HepG2 (cell line): ENCODE data around the gene ADAMTS15. TPM values are rescaled to one million over a fixed set of nuclear protein-coding genes. Genes with fewer than 3 reads are reported as not detected.
A peak's percentile ranks its signal among the peaks of the same experiment; 100 is the strongest.

ENCODE experiments used
- ATAC-seq: fragments of 200-7000 bp; cut with Tn5 transposase; 3 replicates; pipeline ENCODE4 v1.9.1; 2020; ENCODE audit warnings: mild to moderate bottlenecking, moderate library complexity
- BruUV-seq: library from RNA; stranded (reverse); fragments of 400-500 nt; replicated peaks from 2 replicates; lab custom pipeline; 2021; lab: Mats Ljungman, UMichigan
- CTCF ChIA-PET: fragments of 300-600 bp; formaldehyde crosslinking; extraction: SDS; loops from one replicate; lab custom pipeline; 2021; ENCODE audit warnings: low total read pairs, inconsistent platforms, low intra/inter-chr PET ratio; lab: Yijun Ruan, JAX
- POLR2A ChIA-PET: fragments of 350-600 bp; sonication (Branson Sonifier 250); formaldehyde crosslinking; loops from one replicate; lab custom pipeline; 2020; ENCODE audit warnings: antibody characterized with exemption, inconsistent platforms; lab: Yijun Ruan, JAX
- DNase-seq: peaks from one replicate; pipeline ENCODE4 v3.0.0-alpha.2; 2015; ENCODE audit warnings: low spot score
- FAIRE-seq: peaks from 3 replicates; lab custom pipeline; 2011; peaks lifted over from hg19 to GRCh38; lab: Jason Lieb, UNC
- H2AFZ ChIP-seq: one replicate; pipeline ENCODE4 v1.6.1; 2011; ENCODE audit warnings: low read length, inconsistent platforms
- H3K27ac ChIP-seq: fragments of 300-600 bp; 3 replicates; pipeline ENCODE4 v1.8.0; 2011; ENCODE audit warnings: mixed run types, mild to moderate bottlenecking, mixed read lengths, low read length, inconsistent platforms; ENCODE audit not compliant: insufficient read depth; ENCODE audit errors: extremely low read length
- H3K27me3 ChIP-seq, 2 experiments: fragments of 200-600 bp in 1 of 2; 2 replicates in 1 of 2; 3 replicates in 1 of 2; pipeline versions ENCODE4 v1.6.0 to v1.8.0; 2011; ENCODE audit warnings: low read length in 2 of 2, mild to moderate bottlenecking in 2 of 2, moderate library complexity in 2 of 2, inconsistent platforms in 1 of 2; ENCODE audit not compliant: insufficient read depth in 2 of 2, control insufficient read depth in 1 of 2
- H3K36me3 ChIP-seq, 2 experiments: fragments of 200-600 bp in 1 of 2; replicated peaks in 1 of 2; 2 replicates in 1 of 2; 3 replicates in 1 of 2; pipeline versions ENCODE4 v1.5.1 to v1.8.0; 2011; ENCODE audit warnings: low read length in 2 of 2, inconsistent platforms in 1 of 2; ENCODE audit not compliant: insufficient read depth in 2 of 2, control insufficient read depth in 1 of 2
- H3K4me1 ChIP-seq: 2 replicates; pipeline ENCODE4 v1.5.1; 2012; ENCODE audit warnings: low read length, inconsistent platforms; ENCODE audit not compliant: insufficient read depth
- H3K4me2 ChIP-seq: 2 replicates; pipeline ENCODE4 v1.6.0; 2011; ENCODE audit warnings: low read depth, low read length, inconsistent platforms
- H3K4me3 ChIP-seq, 3 experiments: fragments of 200-600 bp in 1 of 3; sonication (generic), shearing (Covaris generic) in 1 of 3; replicated peaks in 1 of 3; 2 replicates each; pipeline ENCODE4 v1.5.1; 2011 to 2016; ENCODE audit warnings: low read length in 3 of 3, inconsistent platforms in 2 of 3, low read depth in 2 of 3, mild to moderate bottlenecking in 2 of 3, control low read depth in 1 of 3, mixed read lengths in 1 of 3; ENCODE audit not compliant: insufficient read depth in 1 of 3
- H3K79me2 ChIP-seq: one replicate; pipeline ENCODE4 v1.6.1; 2011; ENCODE audit warnings: low read length, inconsistent platforms; ENCODE audit not compliant: insufficient read depth
- H3K9ac ChIP-seq: 2 replicates; pipeline ENCODE4 v1.6.0; 2011; ENCODE audit warnings: mild to moderate bottlenecking, low read depth, low read length, inconsistent platforms; ENCODE audit not compliant: insufficient read depth
- H3K9me3 ChIP-seq: 2 replicates; pipeline ENCODE4 v1.5.1; 2012; ENCODE audit warnings: mild to moderate bottlenecking, low read length
- H4K20me1 ChIP-seq: 2 replicates; pipeline ENCODE4 v1.6.0; 2011; ENCODE audit warnings: inconsistent platforms, mild to moderate bottlenecking, low read length, moderate library complexity; ENCODE audit not compliant: insufficient read depth
- ATF7-NPFF ChIP-seq: sonication (generic); formaldehyde crosslinking; IDR thresholded peaks from 2 replicates; pipeline ENCODE4 v1.8.1; 2023; ENCODE audit warnings: mild to moderate bottlenecking, low read depth, missing genetic modification reagents, moderate library complexity
- CTCF ChIP-seq: sonication (generic); formaldehyde crosslinking; IDR thresholded peaks from 2 replicates; pipeline ENCODE4 v1.5.0; 2020; ENCODE audit warnings: mild to moderate bottlenecking, missing genetic modification reagents, moderate library complexity
- ISL2 ChIP-seq: sonication (generic); formaldehyde crosslinking; IDR thresholded peaks from 2 replicates; pipeline ENCODE4 v1.5.0; 2020; ENCODE audit warnings: missing genetic modification reagents
- MIXL1 ChIP-seq: IDR thresholded peaks from 2 replicates; pipeline ENCODE4 v1.6.1; 2016
- PCBP2 ChIP-seq: fragments of 200-400 bp; formaldehyde crosslinking; optimal IDR thresholded peaks from 2 replicates; pipeline ENCODE3; 2018; ENCODE audit warnings: low read length, low read depth; ENCODE audit not compliant: poor library complexity, severe bottlenecking
- PLRG1 ChIP-seq: fragments of 450-650 bp; conservative IDR thresholded peaks from 2 replicates; pipeline ENCODE4 v1.6.1; 2016
- PRDM4 ChIP-seq: sonication (generic); formaldehyde crosslinking; IDR thresholded peaks from 2 replicates; pipeline ENCODE4 v1.9.0; 2021; ENCODE audit warnings: missing genetic modification reagents, borderline replicate concordance
- RFX1 ChIP-seq: fragments of 450-650 bp; IDR thresholded peaks from 2 replicates; pipeline ENCODE4 v1.6.1; 2017
- ZFP91 ChIP-seq: sonication (generic); formaldehyde crosslinking; IDR thresholded peaks from 2 replicates; pipeline ENCODE4 v1.9.0; 2022; ENCODE audit warnings: missing genetic modification reagents, mild to moderate bottlenecking, borderline replicate concordance
- ZNF280B ChIP-seq: sonication (generic); formaldehyde crosslinking; IDR thresholded peaks from 2 replicates; pipeline ENCODE4 v1.5.0; 2020; ENCODE audit warnings: missing genetic modification reagents, mild to moderate bottlenecking, borderline replicate concordance
- ZNF329 ChIP-seq: sonication (generic); formaldehyde crosslinking; IDR thresholded peaks from 2 replicates; pipeline ENCODE4 v1.9.0; 2021; ENCODE audit warnings: low read depth, mild to moderate bottlenecking, missing genetic modification reagents
- ZNF550 ChIP-seq: sonication (generic); formaldehyde crosslinking; IDR thresholded peaks from 2 replicates; pipeline ENCODE4 v1.4.0; 2020; ENCODE audit warnings: mild to moderate bottlenecking, missing genetic modification reagents, borderline replicate concordance
- ZNF556 ChIP-seq: sonication (generic); formaldehyde crosslinking; IDR thresholded peaks from 2 replicates; pipeline ENCODE4 v1.4.0; 2020; ENCODE audit warnings: mild to moderate bottlenecking, missing genetic modification reagents, borderline replicate concordance
- ZNF770 ChIP-seq: sonication (generic); formaldehyde crosslinking; IDR thresholded peaks from 2 replicates; pipeline ENCODE4 v1.5.0; 2020; ENCODE audit warnings: mild to moderate bottlenecking, missing genetic modification reagents
- WGBS: methylation state at CpG from one replicate; pipeline ENCODE4 v1.1.6; 2017; ENCODE audit warnings: low lambda C conversion rate; 5-methylcytosine and 5-hydroxymethylcytosine counted together
- in situ Hi-C: cut with HindIII; loops from 2 replicates; pipeline ENCODE4 v1.10.0; 2017; ENCODE audit warnings: low pct_unique_long_range_greater_than_20kb; ENCODE audit not compliant: extremely low pct_ligation_motif_present
- intact Hi-C: fragments of 100-400 bp; cut with micrococcal nuclease; formaldehyde crosslinking; loops from one replicate; pipeline ENCODE4 v1.10.0; 2022; ENCODE audit not compliant: unreplicated experiment
- polyA plus RNA-seq, 8 experiments: library from polyadenylated mRNA; depleted of rRNA in 3 of 8; stranded (reverse) in 7 of 8; unstranded in 1 of 8; fragments of >200 nt; fragmentation: Illumina TruSeq in 4 of 8; extraction: Trizol in 4 of 8; gene quantifications; 2 replicates each; pipeline versions ENCODE4 v1.2.1 to v1.2.3, GENCODE V29; 2011 to 2016; ENCODE audit warnings: low read depth in 4 of 8, missing spikeins in 1 of 8, mixed read lengths in 1 of 8; ENCODE audit not compliant: insufficient read depth in 1 of 8
- total RNA-seq, 5 experiments: library from RNA; depleted of rRNA; stranded (reverse); fragments of >200 nt; fragmentation: Illumina TruSeq; extraction: Trizol; gene quantifications; 2 replicates each; pipeline ENCODE4 v1.2.3, GENCODE V29; 2016; ENCODE audit warnings: low read depth in 1 of 5

ADAMTS15 gene
- total and polyA plus RNA-seq, 2 of the 13 experiments (the other 11 are each of a cell fraction or from before 2014, with no cell fraction given) = 0.01 to 0.02 TPM

- no peaks in the 10 kb centered on the region for H3K9me3 ChIP-seq
- POLR2A ChIA-PET = no interaction called here
- H3K36me3 ChIP-seq = no peaks in the 10 kb centered on the region
- DNase-seq (no peak), ATAC-seq (peak; percentile 44; the same call in 2 of the 3 replicates), FAIRE-seq (no peak)
- no peaks in the 10 kb centered on the region for H4K20me1 ChIP-seq
- H3K79me2 ChIP-seq = no peaks in the 10 kb centered on the region
- no peak overlapping the region for H2AFZ ChIP-seq
- H3K27ac ChIP-seq = no peak overlapping the region
- no peak overlapping the region for H3K9ac ChIP-seq
- no peak overlapping the region for H3K4me2 ChIP-seq
- no peak overlapping the region for H3K4me3 ChIP-seq
- in situ Hi-C loops (no loop called here), intact Hi-C loops (no loop called here)
- WGBS = 52% methylated on average over 14 of the region's 20 CpGs
- H3K4me1 ChIP-seq = peaks cover 7% of the 10 kb centered on the region; the same call in 1 of the 2 replicates
- BruUV-seq = no TSS peak
- CTCF ChIA-PET = no interaction called here
- peaks cover 5 to 50% of the 10 kb centered on the region in 2 experiments; a peak in 4 of 5 replicates for H3K27me3 ChIP-seq
- TF ChIP-seq ZNF550 (no peak), PRDM4 (no peak), PCBP2 (no peak), ZNF770 (no peak), CTCF (no peak), ATF7-NPFF (no peak), ZFP91 (no peak), ZNF556 (CRISPR knock-in tag) (no peak), MIXL1 (CRISPR knock-in tag) (no peak), ZNF329 (CRISPR knock-in tag) (no peak), ZNF280B (CRISPR knock-in tag) (no peak), RFX1 (no peak), PLRG1 (no peak), ISL2 (no peak)
These were observed 9.4 kb downstream of the ADAMTS15 start for GRCh38 chr11:130457623-130458409.
